ENCODE results near the gene TRA2B.

DNA sequence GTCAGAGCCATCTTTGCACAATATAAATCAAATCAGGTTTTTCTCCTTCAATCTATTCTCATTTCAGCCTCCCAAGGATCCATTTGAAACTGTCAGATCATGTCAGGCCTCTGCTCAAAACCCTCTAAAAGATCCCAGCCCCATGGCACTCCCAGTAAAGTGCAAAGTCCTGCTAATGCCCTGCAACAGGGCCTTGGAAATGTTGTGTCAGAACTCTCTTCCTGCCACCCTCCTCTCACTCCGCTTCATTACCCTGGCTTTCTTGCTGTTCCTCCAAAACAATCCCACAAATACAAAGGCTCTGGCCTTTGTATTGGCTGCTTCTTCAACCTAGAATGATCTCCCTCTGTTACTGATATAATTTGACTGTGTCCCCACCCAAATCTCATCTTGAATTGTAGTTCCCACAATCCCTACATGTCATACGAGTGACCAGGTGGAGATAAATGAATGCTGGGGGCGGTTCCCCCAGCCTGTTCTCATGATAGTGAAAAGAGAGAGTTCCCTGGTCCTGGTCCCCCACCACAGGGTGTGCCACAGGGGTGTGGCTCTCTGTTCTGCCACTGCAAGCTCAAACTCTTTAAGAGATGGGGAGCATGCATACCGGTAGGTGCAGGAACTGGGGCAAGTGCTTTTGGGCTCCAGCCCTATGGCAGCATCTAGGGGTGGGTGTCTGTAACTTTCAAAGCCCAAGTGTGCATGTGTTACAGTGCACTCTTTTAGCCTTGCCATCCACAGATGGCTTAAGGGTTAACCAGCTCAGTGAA, 22.9 kb upstream of the TRA2B start:
- TF ChIP-seq, protein P1, sequence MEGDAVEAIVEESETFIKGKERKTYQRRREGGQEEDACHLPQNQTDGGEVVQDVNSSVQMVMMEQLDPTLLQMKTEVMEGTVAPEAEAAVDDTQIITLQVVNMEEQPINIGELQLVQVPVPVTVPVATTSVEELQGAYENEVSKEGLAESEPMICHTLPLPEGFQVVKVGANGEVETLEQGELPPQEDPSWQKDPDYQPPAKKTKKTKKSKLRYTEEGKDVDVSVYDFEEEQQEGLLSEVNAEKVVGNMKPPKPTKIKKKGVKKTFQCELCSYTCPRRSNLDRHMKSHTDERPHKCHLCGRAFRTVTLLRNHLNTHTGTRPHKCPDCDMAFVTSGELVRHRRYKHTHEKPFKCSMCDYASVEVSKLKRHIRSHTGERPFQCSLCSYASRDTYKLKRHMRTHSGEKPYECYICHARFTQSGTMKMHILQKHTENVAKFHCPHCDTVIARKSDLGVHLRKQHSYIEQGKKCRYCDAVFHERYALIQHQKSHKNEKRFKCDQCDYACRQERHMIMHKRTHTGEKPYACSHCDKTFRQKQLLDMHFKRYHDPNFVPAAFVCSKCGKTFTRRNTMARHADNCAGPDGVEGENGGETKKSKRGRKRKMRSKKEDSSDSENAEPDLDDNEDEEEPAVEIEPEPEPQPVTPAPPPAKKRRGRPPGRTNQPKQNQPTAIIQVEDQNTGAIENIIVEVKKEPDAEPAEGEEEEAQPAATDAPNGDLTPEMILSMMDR (IDR thresholded peaks at IDR 0.05), result no peak
- peak in 1 of 2 donors; percentile 39 for TF ChIP-seq POLR2A (IDR thresholded peaks at IDR 0.05)

Measured in Peyer's patch (tissue), 4 donors.